HG03135 (cell line): ENCODE measurements around the gene SERPINB4.
A peak's percentile ranks its signal among the peaks of the same experiment; 100 is the strongest.

ENCODE experiments used
- ATAC-seq: cut with Tn5 transposase; IDR thresholded peaks from one replicate; pipeline ENCODE4 v1.9.1; 2021; ENCODE audit warnings: mild to moderate bottlenecking, moderate library complexity; ENCODE audit not compliant: unreplicated experiment

Gene SERPINB4

GRCh38 chr18:63637703-63638102 lies 6.4 kb downstream of the SERPINB4 start:
- no peak for ATAC-seq

- no peak for ATAC-seq
These were observed 16.2 kb downstream of the SERPINB4 start for GRCh38 chr18:63627819-63628218.

GRCh38 chr18:63626431-63626830 lies 17.6 kb downstream of the SERPINB4 start:
- no peak for ATAC-seq

- ATAC-seq = no peak
These were observed 19.2 kb downstream of the SERPINB4 start for GRCh38 chr18:63624863-63625262.

- ATAC-seq = no peak
These were observed 24.4 kb downstream of the SERPINB4 start for GRCh38 chr18:63619661-63620060.

GRCh38 chr18:63617915-63618234 lies 26.2 kb downstream of the SERPINB4 start:
- ATAC-seq = no peak

- peak; percentile 76 for ATAC-seq
These were observed 26.8 kb downstream of the SERPINB4 start for GRCh38 chr18:63617049-63617914.

- no peak for ATAC-seq
These were observed 30.6 kb downstream of the SERPINB4 start for GRCh38 chr18:63613420-63613819.

GRCh38 chr18:63606526-63606925 lies 37.5 kb downstream of the SERPINB4 start:
- no peak for ATAC-seq

- ATAC-seq = no peak
These were observed 39.1 kb downstream of the SERPINB4 start for GRCh38 chr18:63604791-63605567.

- ATAC-seq = peak; percentile 87
These were observed 40.3 kb downstream of the SERPINB4 start for GRCh38 chr18:63603772-63604171.

- no peak for ATAC-seq
These were observed 40.7 kb downstream of the SERPINB4 start for GRCh38 chr18:63603355-63603754.

- ATAC-seq = no peak
These were observed 47.1 kb downstream of the SERPINB4 start for GRCh38 chr18:63596964-63597363.

- ATAC-seq = no peak
These were observed 51.6 kb downstream of the SERPINB4 start for GRCh38 chr18:63592471-63592870.

- no peak for ATAC-seq
These were observed 52.3 kb downstream of the SERPINB4 start for GRCh38 chr18:63591725-63592124.

- ATAC-seq = no peak
These were observed 52.9 kb downstream of the SERPINB4 start for GRCh38 chr18:63590966-63591695.

- no peak for ATAC-seq
These were observed 53.7 kb downstream of the SERPINB4 start for GRCh38 chr18:63590373-63590772.

GRCh38 chr18:63588909-63589308 lies 55.1 kb downstream of the SERPINB4 start:
- ATAC-seq = no peak
